B cell (primary cell): ENCODE results near the gene DYNC2I2. TPM values are rescaled to one million over a fixed set of nuclear protein-coding genes. Genes with fewer than 3 reads are reported as not detected.

Source experiments
- polyA plus RNA-seq: library from polyadenylated mRNA; depleted of rRNA; stranded (reverse); fragments of >200 nt; gene quantifications from 2 replicates; pipeline ENCODE4 v1.2.3, GENCODE V29; 2012
- total RNA-seq, 2 donors: library from RNA; stranded (reverse); fragments of 120-200 nt in 1 of 2; gene quantifications; 1 replicate in 1 of 2; 2 replicates in 1 of 2; pipeline versions ENCODE4 v1.2.3 to v1.2.4, GENCODE V29; 2013 to 2022

DYNC2I2 gene
- total and polyA plus RNA-seq, 2 donors (not counting 1 experiment from before 2014, with no cell fraction given): 76.6 to 109 TPM

Other genes starting within 250 kb of the DYNC2I2 start
- gene CERCAM, start 236.0 kb downstream of the DYNC2I2 start, total RNA-seq: 3.4 and 3.8 TPM in 2 replicates
- 2.4 and 3.2 TPM in 2 replicates for gene CERCAM, start 236.0 kb downstream of the DYNC2I2 start, polyA plus RNA-seq
- 36.6 and 42.9 TPM in 2 replicates for gene ODF2, start 200.8 kb downstream of the DYNC2I2 start, total RNA-seq
- 30.1 and 35.1 TPM in 2 replicates for gene ODF2, start 200.8 kb downstream of the DYNC2I2 start, polyA plus RNA-seq
- 30.3 and 31.9 TPM in 2 replicates for gene GLE1, start 152.1 kb downstream of the DYNC2I2 start, total RNA-seq
- 11.8 and 14.6 TPM in 2 replicates for gene GLE1, start 152.1 kb downstream of the DYNC2I2 start, polyA plus RNA-seq
- gene SPTAN1, start 104.3 kb downstream of the DYNC2I2 start, total RNA-seq: 351 and 354 TPM in 2 replicates
- gene SPTAN1, start 104.3 kb downstream of the DYNC2I2 start, polyA plus RNA-seq: 129 TPM in 2 replicates
- gene SET, start 32.4 kb upstream of the DYNC2I2 start, total RNA-seq: 306 and 309 TPM in 2 replicates
- gene SET, start 32.4 kb upstream of the DYNC2I2 start, polyA plus RNA-seq: 54.9 and 74.8 TPM in 2 replicates
- 3.7 and 4.2 TPM in 2 replicates for gene PKN3, start 45.7 kb upstream of the DYNC2I2 start, total RNA-seq
- 1.4 and 1.8 TPM in 2 replicates for gene PKN3, start 45.7 kb upstream of the DYNC2I2 start, polyA plus RNA-seq
- gene ZDHHC12, start 67.3 kb upstream of the DYNC2I2 start, total RNA-seq: 25.3 and 28.5 TPM in 2 replicates
- 31.0 and 47.0 TPM in 2 replicates for gene ZDHHC12, start 67.3 kb upstream of the DYNC2I2 start, polyA plus RNA-seq
- gene ZER1, start 115.1 kb upstream of the DYNC2I2 start, total RNA-seq: 42.2 and 44.0 TPM in 2 replicates
- gene ZER1, start 115.1 kb upstream of the DYNC2I2 start, polyA plus RNA-seq: 22.8 and 26.9 TPM in 2 replicates
- gene TBC1D13, start 130.4 kb upstream of the DYNC2I2 start, total RNA-seq: 29.1 and 31.8 TPM in 2 replicates
- 25.3 and 28.8 TPM in 2 replicates for gene TBC1D13, start 130.4 kb upstream of the DYNC2I2 start, polyA plus RNA-seq
- 17.1 and 19.3 TPM in 2 replicates for gene ENDOG, start 161.7 kb upstream of the DYNC2I2 start, total RNA-seq
- 2.9 and 12.5 TPM in 2 replicates for gene ENDOG, start 161.7 kb upstream of the DYNC2I2 start, polyA plus RNA-seq
- 70.0 and 73.0 TPM in 2 replicates for gene SPOUT1, start 172.9 kb upstream of the DYNC2I2 start, total RNA-seq
- gene SPOUT1, start 172.9 kb upstream of the DYNC2I2 start, polyA plus RNA-seq: 61.3 and 86.4 TPM in 2 replicates
- gene KYAT1, start 225.1 kb upstream of the DYNC2I2 start, total RNA-seq: 6.4 and 7.0 TPM in 2 replicates
- 13.4 and 16.2 TPM in 2 replicates for gene KYAT1, start 225.1 kb upstream of the DYNC2I2 start, polyA plus RNA-seq
- 14.5 and 15.1 TPM in 2 replicates for gene LRRC8A, start 225.3 kb upstream of the DYNC2I2 start, total RNA-seq
- gene LRRC8A, start 225.3 kb upstream of the DYNC2I2 start, polyA plus RNA-seq: 13.1 and 23.1 TPM in 2 replicates